GM18873 (cell line): ENCODE data around the gene USP8.

Source experiments
- ATAC-seq: cut with Tn5 transposase; IDR thresholded peaks from one replicate; pipeline ENCODE4 v1.9.1; 2021; ENCODE audit warnings: mild to moderate bottlenecking, moderate library complexity, moderate number of reproducible peaks; ENCODE audit not compliant: unreplicated experiment, low FRiP score

The USP8 gene

GRCh38 chr15:50531163-50531562, 107.0 kb downstream of the USP8 start:
- ATAC-seq: no peak

GRCh38 chr15:50531766-50532165, 107.6 kb downstream of the USP8 start:
- ATAC-seq: no peak

GRCh38 chr15:50542887-50543210, 118.6 kb downstream of the USP8 start:
- no peak for ATAC-seq

GRCh38 chr15:50543556-50543955, 119.4 kb downstream of the USP8 start:
- ATAC-seq: no peak

- no peak for ATAC-seq
These were observed 120.2 kb downstream of the USP8 start for GRCh38 chr15:50544368-50544767.

- ATAC-seq: no peak
These were observed 122.4 kb downstream of the USP8 start, which contains the start of gene USP50 for GRCh38 chr15:50546566-50546965. Gene USP50 (minus strand): TSS chr15:50546666. CDS start chr15:50546525, 141 bp downstream.

- no peak for ATAC-seq
These were observed 125.1 kb downstream of the USP8 start for GRCh38 chr15:50549326-50549725.

GRCh38 chr15:50552238-50552637, 128.0 kb downstream of the USP8 start:
- no peak for ATAC-seq

- ATAC-seq: no peak
These were observed 132.6 kb downstream of the USP8 start for GRCh38 chr15:50556642-50557371.

GRCh38 chr15:50558012-50558411, 133.8 kb downstream of the USP8 start:
- no peak for ATAC-seq

GRCh38 chr15:50562735-50563640, 138.8 kb downstream of the USP8 start:
- ATAC-seq: no peak

- ATAC-seq: no peak
These were observed 139.6 kb downstream of the USP8 start for GRCh38 chr15:50563756-50564155.
